Parathyroid adenoma (tissue), 2 donors: ENCODE results near the gene CPNE4.

Experiments used
- H2AFZ ChIP-seq: fragments of 300-600 bp; sonication (generic); one replicate; pipeline ENCODE4 v1.7.0; 2017; ENCODE audit warnings: antibody characterized with exemption, mild to moderate bottlenecking
- H3K27ac ChIP-seq: fragments of 300-600 bp; sonication (generic); one replicate; pipeline ENCODE4 v1.7.0; 2017
- H3K27me3 ChIP-seq: fragments of 300-600 bp; sonication (generic); one replicate; pipeline ENCODE4 v1.7.0; 2017; ENCODE audit warnings: low read length; ENCODE audit not compliant: control insufficient read depth, insufficient read depth
- H3K36me3 ChIP-seq: fragments of 300-600 bp; sonication (generic); one replicate; pipeline ENCODE4 v1.7.0; 2017; ENCODE audit warnings: low read length; ENCODE audit not compliant: control insufficient read depth, insufficient read depth
- H3K4me1 ChIP-seq: fragments of 300-600 bp; sonication (generic); one replicate; pipeline ENCODE4 v1.7.0; 2017; ENCODE audit warnings: control low read depth
- H3K4me2 ChIP-seq: fragments of 300-600 bp; sonication (generic); one replicate; pipeline ENCODE4 v1.7.0; 2017; ENCODE audit warnings: low read length
- H3K4me3 ChIP-seq: fragments of 300-600 bp; sonication (generic); one replicate; pipeline ENCODE4 v1.7.0; 2017; ENCODE audit warnings: low read depth, low read length
- H3K79me2 ChIP-seq: fragments of 300-600 bp; sonication (generic); one replicate; pipeline ENCODE4 v1.7.0; 2017; ENCODE audit warnings: control low read depth
- H3K9ac ChIP-seq: fragments of 300-600 bp; sonication (generic); one replicate; pipeline ENCODE4 v1.7.0; 2017; ENCODE audit warnings: mild to moderate bottlenecking
- H3K9me3 ChIP-seq: fragments of 300-600 bp; sonication (generic); one replicate; pipeline ENCODE4 v1.7.0; 2017; ENCODE audit warnings: low read length; ENCODE audit not compliant: control insufficient read depth
- TF ChIP-seq, protein P1 (sequence below): fragments of 300-600 bp; sonication (generic); IDR thresholded peaks from one replicate; pipeline ENCODE4 v1.7.0; 2017; ENCODE audit warnings: antibody characterized with exemption, mild to moderate bottlenecking
- donor health status: primary hyperparathyroidism.

CPNE4 gene

DNA sequence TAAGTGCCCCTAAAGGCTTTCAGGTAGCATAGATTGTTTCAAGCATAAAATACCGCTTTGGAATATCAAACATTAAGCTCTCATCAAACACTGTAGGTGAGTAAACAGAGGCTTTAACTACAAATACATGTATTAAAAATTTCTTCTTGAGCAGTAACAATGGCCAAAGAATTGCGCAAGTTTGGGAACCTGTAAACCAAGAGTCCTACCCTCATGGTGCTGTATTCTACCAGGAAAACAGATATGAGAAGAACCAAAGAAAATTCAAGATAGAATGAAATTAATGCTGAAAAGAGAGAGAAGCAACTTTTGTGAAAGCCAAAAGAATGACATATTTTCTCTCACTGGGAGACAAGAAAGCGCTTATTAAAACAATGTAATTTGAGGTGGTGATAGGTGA, 45.5 kb downstream of the CPNE4 start:
- Histone ChIP-seq H3K79me2 (no peaks in the 10 kb centered on the region), H3K9me3 (no peaks in the 10 kb centered on the region), H3K27me3 (no peaks in the 10 kb centered on the region), H3K36me3 (no peaks in the 10 kb centered on the region), H3K27ac (no peak overlapping the region), H3K4me1 (no peaks in the 10 kb centered on the region), H3K9ac (no peak overlapping the region), H3K4me3 (no peak overlapping the region), H2AFZ (no peak overlapping the region), H3K4me2 (no peak overlapping the region)
- TF ChIP-seq, protein P1, sequence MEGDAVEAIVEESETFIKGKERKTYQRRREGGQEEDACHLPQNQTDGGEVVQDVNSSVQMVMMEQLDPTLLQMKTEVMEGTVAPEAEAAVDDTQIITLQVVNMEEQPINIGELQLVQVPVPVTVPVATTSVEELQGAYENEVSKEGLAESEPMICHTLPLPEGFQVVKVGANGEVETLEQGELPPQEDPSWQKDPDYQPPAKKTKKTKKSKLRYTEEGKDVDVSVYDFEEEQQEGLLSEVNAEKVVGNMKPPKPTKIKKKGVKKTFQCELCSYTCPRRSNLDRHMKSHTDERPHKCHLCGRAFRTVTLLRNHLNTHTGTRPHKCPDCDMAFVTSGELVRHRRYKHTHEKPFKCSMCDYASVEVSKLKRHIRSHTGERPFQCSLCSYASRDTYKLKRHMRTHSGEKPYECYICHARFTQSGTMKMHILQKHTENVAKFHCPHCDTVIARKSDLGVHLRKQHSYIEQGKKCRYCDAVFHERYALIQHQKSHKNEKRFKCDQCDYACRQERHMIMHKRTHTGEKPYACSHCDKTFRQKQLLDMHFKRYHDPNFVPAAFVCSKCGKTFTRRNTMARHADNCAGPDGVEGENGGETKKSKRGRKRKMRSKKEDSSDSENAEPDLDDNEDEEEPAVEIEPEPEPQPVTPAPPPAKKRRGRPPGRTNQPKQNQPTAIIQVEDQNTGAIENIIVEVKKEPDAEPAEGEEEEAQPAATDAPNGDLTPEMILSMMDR = no peak

- Histone ChIP-seq H3K27ac (no peak overlapping the region), H3K79me2 (no peaks in the 10 kb centered on the region), H2AFZ (no peak overlapping the region), H3K4me3 (no peak overlapping the region), H3K9ac (no peak overlapping the region), H3K4me2 (no peak overlapping the region), H3K27me3 (no peaks in the 10 kb centered on the region), H3K4me1 (no peaks in the 10 kb centered on the region), H3K36me3 (no peaks in the 10 kb centered on the region), H3K9me3 (no peaks in the 10 kb centered on the region)
- TF ChIP-seq, protein P1 = no peak
Measured at GRCh38 chr3:131988209-131988608, 46.6 kb downstream of the CPNE4 start.

- Histone ChIP-seq H2AFZ (no peak overlapping the region), H3K27me3 (no peaks in the 10 kb centered on the region), H3K79me2 (no peaks in the 10 kb centered on the region), H3K36me3 (no peaks in the 10 kb centered on the region), H3K4me3 (no peak overlapping the region), H3K9ac (no peak overlapping the region), H3K4me1 (no peaks in the 10 kb centered on the region), H3K27ac (no peak overlapping the region), H3K4me2 (no peak overlapping the region), H3K9me3 (no peaks in the 10 kb centered on the region)
- TF ChIP-seq, protein P1 = no peak
Measured at GRCh38 chr3:131983689-131984088, 51.1 kb downstream of the CPNE4 start.

DNA sequence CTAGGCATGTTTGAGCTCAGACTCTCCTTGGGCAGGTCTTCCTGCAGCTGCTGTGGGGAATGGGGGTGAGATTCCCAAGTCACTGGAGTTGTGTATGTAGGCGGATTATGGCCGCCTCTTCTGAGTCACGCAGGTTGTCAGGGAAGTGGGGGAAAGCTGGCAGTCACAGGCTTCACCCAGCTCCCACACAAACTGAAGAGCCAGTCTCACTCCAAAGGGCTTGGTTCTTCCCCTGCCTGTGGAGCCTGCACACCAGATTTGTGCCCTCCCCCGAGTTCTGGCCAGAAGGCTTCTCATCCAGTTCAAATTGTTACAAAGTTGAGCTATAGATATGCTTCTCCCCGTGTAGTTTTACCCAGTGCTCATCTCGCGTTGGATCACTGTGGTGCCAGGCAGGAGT, 53.5 kb downstream of the CPNE4 start:
- no peak overlapping the region for H2AFZ ChIP-seq
- H3K4me2 ChIP-seq = no peak overlapping the region
- TF ChIP-seq, protein P1 = no peak

GRCh38 chr3:131976448-131976847, 58.4 kb downstream of the CPNE4 start:
- Histone ChIP-seq H3K9ac (no peak overlapping the region), H3K4me2 (no peak overlapping the region), H3K4me3 (no peak overlapping the region), H3K27me3 (no peaks in the 10 kb centered on the region), H3K79me2 (no peaks in the 10 kb centered on the region), H3K27ac (no peak overlapping the region), H3K9me3 (no peaks in the 10 kb centered on the region), H3K36me3 (no peaks in the 10 kb centered on the region), H2AFZ (no peak overlapping the region), H3K4me1 (peaks cover 16% of the 10 kb centered on the region)
- TF ChIP-seq, protein P1 = no peak

More for the DNA sequence above, 53.5 kb downstream of the CPNE4 start:
- H3K79me2 ChIP-seq = no peaks in the 10 kb centered on the region
- no peaks in the 10 kb centered on the region for H3K4me1 ChIP-seq
- H3K27ac ChIP-seq = no peak overlapping the region
- no peak overlapping the region for H3K4me3 ChIP-seq
- H3K27me3 ChIP-seq = no peaks in the 10 kb centered on the region
- H3K36me3 ChIP-seq = no peaks in the 10 kb centered on the region
- no peak overlapping the region for H3K9ac ChIP-seq
- H3K9me3 ChIP-seq = no peaks in the 10 kb centered on the region
